Ecto neural progenitor cell (in vitro differentiated cells): ENCODE data around the gene NR4A1.

Experiments
- DNase-seq: peaks from one replicate; pipeline ENCODE4 v3.0.0-alpha.2; 2018; ENCODE audit warnings: low spot score

Gene NR4A1

DNA sequence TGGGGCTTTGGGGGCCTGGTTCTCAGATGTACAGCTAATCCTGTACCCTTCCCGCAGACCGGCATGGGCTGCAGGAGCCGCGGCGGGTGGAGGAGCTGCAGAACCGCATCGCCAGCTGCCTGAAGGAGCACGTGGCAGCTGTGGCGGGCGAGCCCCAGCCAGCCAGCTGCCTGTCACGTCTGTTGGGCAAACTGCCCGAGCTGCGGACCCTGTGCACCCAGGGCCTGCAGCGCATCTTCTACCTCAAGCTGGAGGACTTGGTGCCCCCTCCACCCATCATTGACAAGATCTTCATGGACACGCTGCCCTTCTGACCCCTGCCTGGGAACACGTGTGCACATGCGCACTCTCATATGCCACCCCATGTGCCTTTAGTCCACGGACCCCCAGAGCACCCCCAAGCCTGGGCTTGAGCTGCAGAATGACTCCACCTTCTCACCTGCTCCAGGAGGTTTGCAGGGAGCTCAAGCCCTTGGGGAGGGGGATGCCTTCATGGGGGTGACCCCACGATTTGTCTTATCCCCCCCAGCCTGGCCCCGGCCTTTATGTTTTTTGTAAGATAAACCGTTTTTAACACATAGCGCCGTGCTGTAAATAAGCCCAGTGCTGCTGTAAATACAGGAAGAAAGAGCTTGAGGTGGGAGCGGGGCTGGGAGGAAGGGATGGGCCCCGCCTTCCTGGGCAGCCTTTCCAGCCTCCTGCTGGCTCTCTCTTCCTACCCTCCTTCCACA, 7.6 kb downstream of the NR4A1 start:
- DNase-seq: no peak

DNA sequence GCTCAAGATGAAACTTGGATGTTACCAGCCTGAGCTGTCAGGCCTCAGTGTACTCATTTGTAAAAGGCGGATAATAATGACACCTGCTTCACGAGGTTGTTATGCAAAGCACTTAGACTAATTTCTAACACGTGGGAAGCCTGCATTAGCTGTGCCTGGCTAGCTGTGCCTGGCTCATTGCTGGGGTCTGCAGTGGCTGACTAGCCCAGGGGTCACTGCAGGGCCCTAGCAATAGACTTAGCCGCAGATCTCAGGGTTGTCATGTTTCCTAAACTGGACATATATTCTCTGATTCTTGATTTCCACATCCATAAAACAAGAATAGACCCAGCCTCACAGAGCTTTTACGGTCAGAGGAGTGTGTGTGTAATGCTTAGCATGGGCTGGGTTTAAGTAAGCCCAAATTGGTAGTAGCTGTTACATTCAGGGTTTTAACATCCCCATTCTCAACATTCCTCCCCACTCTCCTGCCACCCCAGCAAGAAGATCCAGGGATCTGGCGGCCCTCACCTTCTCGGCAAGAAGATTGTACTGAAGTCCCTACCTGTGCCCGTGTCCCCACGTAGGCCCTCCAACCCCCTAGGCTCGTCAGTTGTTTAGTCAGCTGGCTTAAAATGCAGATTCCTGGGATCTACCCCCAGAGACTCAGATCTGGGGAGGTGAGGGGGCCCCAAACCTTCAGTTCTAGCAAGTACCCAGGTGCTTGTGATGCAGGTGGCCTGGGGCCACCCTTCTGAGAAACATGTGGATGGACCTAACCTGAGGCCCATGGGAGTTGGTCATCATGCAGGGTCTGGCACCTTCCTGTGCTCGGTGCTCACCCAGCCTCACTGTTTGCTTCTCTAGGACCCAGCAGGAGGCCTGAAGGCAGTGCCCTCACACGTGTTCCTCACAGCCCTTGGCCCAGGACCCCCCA, 8.6 kb downstream of the NR4A1 start:
- no peak for DNase-seq

DNA sequence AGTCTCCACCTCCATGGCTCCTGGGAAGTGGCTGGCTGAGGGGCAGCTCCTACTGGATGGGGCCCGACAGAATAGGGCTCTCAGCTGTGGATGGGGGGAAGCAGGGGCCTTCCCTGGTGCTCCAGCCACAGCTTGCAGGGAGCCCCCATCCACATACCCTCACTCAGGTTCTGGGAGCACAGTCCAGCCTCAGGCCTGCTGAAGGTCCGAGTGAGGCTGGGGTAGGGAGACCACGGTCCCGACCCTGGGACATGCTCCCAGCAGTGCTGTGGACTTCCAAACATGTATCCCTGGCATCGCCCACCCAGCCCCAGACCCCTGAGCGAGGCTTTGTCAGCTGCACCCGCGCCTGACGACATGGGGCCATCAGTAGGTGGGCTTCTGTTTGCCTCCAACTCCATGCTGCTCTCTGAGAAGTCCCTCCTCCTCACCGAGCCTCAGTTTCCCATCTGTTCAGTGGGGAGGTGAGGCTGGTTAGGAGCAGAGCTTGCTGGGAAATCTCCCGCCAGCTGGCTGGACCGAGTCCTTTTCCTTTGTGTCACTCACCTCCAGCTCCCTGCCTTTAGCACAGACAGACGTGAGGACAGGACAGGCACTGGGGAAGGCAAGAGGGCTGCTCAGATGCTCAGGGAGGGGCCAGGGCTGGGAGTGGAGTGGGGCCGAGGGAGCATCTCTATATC, 9.4 kb downstream of the NR4A1 start:
- DNase-seq: no peak

DNA sequence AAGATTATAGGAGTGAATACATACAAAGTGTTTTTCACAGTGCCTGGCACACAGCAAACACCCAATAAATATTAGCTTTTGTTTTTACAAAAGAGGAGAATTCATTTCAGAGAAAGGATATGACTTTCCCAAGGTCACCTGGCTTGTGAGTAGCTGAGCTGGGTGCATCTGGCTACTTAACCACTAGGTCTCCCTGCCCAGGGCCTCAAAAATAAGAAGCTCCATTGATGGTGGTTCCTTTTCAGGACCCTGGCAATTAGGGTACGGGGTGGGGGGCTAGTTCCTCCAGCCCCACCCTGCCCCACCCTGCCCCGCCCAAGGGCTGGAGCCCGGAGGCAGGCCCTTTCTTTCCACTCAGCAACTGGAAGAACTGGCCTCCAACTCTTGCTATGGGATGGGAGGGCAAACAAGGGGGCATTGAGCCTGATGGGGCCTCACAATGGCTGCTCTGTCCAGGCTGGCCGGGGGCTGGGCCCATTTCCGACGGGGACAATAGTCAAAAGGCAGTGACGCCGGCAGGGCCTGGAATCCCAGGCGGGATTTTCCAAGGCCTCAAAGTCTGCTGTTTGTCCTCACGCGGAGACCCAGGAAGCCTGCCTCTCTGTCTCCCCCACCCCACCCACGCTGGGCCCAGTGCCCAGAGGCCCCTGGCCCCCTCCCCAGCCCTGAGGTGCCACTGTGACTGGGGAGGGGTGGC, 10.4 kb downstream of the NR4A1 start:
- DNase-seq: no peak

DNA sequence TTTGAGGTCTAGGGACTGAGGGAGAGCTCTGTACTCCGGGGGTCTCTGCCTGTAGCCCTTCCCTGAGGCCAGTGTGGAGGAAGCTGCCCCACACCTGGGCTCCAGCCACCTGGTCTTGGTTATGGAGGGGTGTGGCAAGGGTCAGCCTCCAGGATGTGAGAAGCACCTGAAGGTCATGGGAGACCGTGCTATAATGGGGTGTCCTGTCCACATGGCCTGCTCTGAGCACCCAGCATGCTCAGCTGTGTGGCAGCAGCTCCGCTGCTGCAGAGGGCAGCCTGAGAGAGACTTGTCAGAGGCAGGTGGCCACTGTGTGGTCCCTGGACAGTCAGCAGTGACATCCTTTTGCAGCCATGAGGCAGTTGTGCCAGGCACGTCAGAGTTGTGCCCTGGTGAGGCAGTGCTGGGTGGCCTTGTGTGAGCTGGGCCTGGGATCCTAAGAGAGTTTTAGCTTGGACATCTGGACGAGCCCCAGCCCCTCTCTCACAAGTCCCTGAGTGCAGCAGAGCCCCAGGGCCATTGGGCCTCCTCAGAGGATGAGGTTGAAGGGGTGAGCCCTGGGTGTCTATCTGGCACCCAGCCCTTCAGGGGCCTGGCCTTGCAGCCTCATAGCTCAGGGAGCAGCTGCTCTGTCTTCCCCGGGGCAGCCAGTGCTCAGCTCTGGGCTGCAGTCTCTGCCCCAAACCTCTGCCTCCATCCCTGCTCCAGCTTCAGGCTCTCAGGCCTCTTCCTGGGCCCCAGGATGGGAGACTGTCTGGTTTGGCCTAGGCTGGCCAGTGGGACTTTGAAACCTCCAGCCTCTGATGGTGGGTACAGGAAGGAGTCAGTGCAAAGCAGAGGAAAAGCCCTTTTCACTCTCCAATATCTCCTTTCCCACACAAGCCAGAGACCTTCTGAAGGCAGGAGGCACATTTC, 11.2 kb downstream of the NR4A1 start:
- DNase-seq: no peak

DNA sequence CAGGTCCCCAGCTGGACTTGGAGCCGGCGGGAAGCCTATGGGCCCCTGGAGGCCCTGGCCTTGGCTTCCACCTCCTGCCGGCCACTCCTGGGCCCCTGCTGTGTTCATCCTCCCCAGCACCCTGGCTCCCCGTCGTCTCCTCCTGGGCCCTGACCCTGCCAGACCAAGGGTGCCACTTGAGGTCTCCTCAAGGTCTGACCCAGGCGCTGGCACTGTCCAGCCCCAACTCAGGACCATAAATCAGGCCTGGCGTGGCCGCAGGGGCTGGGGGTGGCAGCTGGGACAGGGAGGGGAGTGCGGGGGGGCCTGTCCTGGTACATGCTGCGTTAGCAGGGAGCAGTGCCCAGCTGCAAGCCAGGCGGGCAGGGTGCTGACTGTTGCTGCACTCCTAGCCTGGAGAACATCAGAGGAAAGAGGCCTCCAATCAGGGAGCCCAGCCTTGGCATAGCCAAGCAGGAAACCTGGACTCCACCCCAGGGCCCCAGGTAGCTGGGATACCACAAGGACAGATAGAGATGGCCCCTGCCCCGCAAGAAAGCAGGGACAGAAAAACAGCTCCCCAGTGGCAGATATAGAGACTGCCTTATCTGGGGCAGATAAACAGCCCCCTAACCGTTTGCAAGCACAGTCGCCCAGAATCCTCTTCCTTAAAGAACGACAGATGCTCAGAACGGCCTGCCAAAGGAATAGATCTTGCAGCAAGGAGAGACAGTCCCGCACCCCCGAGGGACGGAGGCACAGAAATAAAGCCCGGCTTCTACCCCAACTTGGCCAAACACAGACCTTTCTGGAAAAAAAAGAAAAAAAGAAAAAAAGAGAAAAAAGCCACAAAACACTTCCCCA, 12.1 kb downstream of the NR4A1 start:
- no peak for DNase-seq

DNA sequence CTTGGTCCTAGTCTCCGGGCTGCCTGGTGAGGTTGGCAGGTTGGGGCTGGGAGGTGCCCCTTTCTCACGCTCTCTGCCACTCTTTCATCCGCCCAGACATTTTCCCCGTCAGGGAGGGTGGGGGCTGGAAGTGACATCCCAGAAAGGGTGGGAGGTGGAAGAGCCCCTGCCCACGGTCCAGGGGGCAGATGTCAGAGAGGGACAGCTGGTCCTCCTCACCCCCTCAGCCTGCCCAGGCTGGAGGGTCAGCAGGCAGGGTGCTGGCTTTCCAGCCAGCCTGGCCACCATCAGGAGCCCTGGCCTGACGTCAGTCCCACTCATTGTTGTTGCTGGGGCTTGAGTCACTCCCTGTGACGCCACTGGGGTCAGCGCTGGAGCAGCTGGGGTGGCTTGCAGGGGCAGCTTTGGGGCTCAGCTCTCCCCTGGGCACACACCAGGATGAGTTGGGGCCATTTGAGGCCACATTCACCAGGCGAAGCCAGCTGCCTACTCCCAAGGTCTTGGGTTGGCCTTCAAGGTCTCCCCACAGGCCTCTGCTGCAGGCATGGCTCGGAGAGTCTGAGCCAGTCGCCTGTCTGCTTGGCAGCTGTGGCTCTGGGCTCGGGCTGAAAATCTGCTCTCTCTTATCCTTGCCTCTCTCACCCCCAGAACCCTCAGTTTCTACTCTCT, 12.9 kb downstream of the NR4A1 start:
- DNase-seq: peak; percentile 54

DNA sequence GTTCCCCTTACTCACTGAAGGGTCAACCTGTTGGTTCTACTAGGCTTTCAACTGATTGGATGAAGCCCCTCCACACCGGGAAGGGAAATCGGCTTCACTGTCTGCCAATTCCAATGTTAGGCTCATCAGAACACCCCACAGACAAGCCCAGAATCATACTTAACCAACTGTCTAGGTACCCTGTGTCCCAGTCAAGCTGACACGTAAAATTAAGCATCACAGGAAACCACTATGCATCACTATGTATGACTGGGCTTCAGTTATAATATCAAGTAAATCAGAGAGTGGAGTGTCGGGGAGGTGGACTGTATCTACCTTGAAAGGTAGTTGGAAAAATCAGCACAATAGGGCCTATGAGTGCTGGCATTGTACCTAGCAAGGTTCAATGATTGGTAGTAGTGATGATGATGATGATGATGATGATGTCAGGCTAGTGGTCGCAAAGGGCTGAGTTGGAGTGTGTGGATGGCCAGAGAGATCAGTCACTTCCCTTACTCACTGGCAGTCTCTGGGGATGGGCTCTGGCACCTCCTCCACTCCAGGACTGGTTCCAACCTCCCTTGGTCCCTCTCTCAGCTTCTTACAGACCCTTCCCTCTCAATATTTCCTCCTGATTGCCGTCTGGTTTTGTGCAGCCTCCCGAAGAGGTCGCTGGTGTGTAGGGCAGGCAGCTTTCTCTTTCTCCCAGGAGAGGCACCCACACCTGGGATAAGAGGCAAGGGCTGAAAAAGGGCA, 15.3 kb downstream of the NR4A1 start:
- DNase-seq: no peak

DNA sequence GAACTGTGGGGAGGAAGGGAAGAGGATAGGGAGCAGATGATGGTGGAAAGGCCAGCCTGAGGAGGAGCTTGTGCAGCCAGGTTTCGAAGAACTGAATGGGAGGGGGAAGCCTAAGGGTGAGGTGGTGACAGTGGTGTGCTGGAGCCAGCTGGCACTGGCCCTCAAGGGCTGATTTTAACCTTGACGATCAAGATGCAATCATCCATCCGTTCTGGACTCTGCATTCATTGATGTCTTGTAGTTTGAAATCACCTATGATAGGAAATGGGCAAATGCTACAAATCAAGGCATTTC, 15.8 kb downstream of the NR4A1 start:
- DNase-seq: no peak

DNA sequence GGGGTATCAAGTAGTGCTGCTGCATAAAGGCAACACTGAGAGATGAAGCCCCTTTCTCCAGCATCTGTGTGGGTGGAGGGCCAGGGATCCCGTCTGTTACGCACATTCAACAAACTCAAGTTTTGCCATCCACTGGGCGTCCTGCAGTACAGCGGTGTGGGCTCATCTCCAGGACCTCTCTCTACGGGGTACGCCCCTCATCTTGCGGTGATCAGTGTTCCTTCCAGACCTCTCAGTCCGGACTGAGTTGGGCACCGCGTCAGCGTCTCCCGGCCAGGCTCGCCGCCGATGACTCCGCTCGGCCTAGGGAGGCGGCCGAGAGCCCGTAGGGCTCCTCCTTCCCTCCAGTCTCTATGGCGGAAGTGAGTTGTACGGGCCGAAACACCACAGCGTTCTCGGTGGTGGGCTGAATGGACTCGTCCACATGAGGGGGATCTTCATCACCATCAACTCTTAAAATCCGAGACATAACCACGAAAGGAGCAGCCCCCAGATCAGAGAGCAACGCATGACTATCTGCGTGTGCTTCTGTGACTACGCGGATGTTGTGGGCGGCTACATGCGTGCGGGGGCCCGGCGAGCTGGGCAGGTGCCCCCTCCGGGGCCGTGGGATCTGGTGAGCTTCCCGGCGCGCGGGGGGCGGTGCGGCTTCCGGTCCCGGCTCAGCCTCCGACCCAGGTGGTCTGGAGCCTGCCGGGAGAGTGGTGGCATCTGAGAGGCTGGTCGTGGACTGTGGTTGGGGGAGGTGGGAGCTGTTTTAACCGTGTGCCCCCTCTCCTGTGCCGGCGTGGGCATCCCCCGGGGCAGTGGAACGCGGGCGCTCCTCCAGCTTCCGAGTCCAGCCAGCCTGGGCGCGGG, 18.3 kb downstream of the NR4A1 start, which contains the start of gene ATG101:
ATG101 (plus strand) TSS at position 652 of the 858 bp plus-strand sequence. CDS start 3,673 bp downstream, outside the sequence.
- peak; percentile 97 for DNase-seq

DNA sequence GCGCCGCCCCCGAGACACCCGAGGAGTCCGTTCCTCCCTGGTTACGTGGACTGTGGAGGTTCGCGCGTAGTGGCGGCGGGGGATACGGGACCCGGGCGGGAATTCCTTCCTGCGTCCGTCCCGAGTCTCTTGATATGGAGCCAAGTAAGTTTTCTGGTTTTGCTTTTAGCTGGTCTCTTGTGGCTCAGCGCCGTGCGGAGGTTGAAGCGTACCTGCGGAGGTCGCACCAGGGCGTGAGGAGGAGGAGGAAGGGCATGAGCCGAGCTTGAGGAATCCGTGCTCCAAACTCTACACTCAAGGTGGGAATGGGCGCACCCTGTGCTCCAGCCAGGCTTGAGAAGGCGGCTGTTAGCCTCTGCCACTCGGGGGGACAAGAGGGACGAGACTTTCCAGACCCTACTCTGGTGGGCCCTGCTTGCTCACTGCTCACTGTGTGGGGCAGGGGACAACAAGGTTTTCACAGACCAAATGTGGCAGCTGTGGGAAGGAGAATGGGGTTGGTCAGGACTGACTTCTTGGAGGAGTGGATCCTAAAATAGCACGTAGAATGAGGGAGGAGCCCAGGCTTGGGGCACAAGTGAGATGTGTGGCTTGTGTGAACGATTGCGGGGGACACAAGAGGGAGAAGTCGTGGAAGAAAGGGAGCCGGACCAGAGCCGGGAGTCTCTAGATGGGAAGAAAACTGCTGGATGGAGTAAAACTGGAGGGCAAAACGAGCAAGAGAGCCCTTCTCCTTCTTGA, 19.1 kb downstream of the NR4A1 start:
- DNase-seq: no peak

DNA sequence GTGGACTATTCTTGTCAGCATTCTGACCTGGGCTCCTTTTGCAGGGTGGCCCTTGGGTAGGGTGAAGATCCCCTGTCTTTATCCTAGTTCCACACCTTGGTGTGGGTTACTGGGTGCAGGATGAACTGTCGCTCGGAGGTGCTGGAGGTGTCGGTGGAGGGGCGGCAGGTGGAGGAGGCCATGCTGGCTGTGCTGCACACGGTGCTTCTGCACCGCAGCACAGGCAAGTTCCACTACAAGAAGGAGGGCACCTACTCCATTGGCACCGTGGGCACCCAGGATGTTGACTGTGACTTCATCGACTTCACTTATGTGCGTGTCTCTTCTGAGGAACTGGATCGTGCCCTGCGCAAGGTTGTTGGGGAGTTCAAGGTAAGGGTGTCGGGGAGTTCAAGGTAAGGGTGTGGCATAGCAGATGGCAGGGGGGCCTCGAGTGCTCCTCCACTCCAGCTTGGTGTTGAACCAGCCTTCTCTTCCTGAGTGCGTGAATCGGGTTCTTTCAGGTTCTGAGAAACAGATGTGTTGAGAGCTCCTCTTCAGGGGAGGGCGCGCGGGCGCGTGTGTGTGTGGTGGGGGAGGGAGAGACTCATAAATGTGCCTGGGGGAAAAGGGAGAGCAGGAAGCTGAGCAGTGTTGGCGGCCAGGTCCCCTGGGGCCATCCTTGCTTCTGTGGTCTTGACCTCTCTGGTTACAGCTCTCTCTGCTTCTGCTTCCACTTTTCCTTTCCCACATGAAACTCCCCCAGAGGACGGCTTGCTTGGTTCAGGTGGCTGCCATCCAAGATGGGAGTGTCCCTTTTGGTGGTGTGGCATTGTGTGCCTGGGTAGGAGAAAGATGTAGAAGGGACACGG, 22.5 kb downstream of the NR4A1 start:
- no peak for DNase-seq

DNA sequence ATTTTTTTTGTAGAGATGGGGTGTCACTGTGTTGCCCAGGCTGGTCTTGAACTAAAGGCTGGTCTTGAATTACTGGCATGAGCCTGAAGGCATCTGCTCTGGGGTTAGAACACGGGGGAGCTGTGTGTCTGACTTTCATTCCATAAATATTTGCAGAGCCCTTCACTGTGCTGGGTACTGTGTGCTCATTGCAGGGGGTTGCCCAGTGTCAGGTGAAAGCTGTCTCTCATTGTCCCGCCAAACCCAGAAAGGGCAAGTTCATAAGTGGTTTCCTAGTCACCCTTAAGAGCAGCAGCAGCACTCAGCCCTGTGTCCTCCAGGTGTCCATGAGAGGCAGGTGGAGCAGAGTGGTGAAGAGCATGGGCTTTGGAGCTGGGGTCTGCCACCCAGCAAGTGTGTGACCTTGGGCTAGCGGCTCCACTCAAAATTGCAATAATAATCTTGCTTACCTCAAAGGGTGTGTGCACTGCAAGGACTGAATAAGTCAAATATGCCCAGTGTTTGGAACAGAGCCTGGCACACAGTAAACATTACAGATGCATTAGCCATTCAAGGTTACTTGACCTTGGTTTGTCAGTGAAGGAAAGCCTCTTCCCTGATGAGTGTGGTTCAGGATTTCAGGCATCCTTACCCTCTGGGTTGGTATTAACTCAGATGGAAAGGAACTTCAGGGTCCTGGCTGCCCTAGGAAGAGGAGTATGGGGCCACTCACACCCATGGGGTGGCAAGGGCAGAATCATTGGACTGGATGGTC, 23.9 kb downstream of the NR4A1 start:
- DNase-seq: peak; percentile 33

DNA sequence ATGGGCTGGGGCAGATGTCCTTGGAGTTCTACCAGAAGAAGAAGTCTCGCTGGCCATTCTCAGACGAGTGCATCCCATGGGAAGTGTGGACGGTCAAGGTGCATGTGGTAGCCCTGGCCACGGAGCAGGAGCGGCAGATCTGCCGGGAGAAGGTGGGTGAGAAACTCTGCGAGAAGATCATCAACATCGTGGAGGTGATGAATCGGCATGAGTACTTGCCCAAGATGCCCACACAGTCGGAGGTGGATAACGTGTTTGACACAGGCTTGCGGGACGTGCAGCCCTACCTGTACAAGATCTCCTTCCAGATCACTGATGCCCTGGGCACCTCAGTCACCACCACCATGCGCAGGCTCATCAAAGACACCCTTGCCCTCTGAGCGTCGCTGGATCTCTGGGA, 25.6 kb downstream of the NR4A1 start:
- peak; percentile 44 for DNase-seq

DNA sequence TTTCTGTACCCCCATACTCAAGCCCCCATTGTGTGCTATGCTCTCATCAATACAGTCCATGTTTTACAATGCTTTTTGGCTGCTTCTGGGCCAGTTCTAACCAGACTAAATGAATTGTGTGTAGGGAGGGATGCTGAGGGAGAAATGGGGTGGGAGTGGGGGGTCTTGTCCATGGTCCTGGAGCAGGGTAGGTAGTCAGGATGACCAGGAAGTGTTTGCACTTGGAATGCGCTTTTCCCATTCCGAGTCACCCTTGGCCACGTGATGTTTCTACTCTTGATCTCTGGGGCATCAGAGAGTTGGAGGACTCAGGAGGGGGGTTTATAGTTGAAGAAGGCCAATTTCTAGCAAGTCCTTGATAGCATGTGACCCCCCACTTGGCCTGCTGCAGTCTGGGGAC, 27.0 kb downstream of the NR4A1 start:
- peak; percentile 38 for DNase-seq
